ENCODE results near the gene PTPRF. TPM values are rescaled to one million over a fixed set of nuclear protein-coding genes. Genes with fewer than 3 reads are reported as not detected.

PTPRF gene
- total RNA-seq, 2 donors from 2014 or later = 37.4 to 63.1 TPM

GRCh38 chr1:43614211-43614610, 83.5 kb downstream of the PTPRF start:
- ATAC-seq (no peak), DNase-seq (no peak)
- intact Hi-C loops (cut with DNase I) = no loop called here

- intact Hi-C loops (cut with DNase I) = no loop called here
- ATAC-seq (no peak), DNase-seq (no peak)
These were observed 84.2 kb downstream of the PTPRF start for GRCh38 chr1:43614891-43615290.

GRCh38 chr1:43616383-43616782, 85.7 kb downstream of the PTPRF start:
- intact Hi-C loops (cut with DNase I) = no loop called here
- DNase-seq (no peak), ATAC-seq (no peak)

GRCh38 chr1:43617011-43617410, 86.3 kb downstream of the PTPRF start:
- ATAC-seq = no peak
- DNase-seq = no peak
- intact Hi-C loops (cut with DNase I) = no loop called here

- DNase-seq = no peak
- intact Hi-C loops (cut with DNase I) = no loop called here
- no peak for ATAC-seq
These were observed 87.0 kb downstream of the PTPRF start for GRCh38 chr1:43617668-43618067.

GRCh38 chr1:43618521-43619313, 88.0 kb downstream of the PTPRF start:
- intact Hi-C loops (cut with DNase I) = no loop called here
- no peak for ATAC-seq

GRCh38 chr1:43619314-43619790, 88.7 kb downstream of the PTPRF start:
- no peak for ATAC-seq

More at GRCh38 chr1:43618521-43619313, 88.0 kb downstream of the PTPRF start:
- DNase-seq = no peak

GRCh38 chr1:43619996-43620920, 89.6 kb downstream of the PTPRF start:
- intact Hi-C loops (cut with DNase I) = no loop called here
- ATAC-seq = no peak
- DNase-seq = no peak

More at GRCh38 chr1:43619314-43619790, 88.7 kb downstream of the PTPRF start:
- DNase-seq = no peak
- intact Hi-C loops (cut with DNase I) = no loop called here

GRCh38 chr1:43620956-43621355, 90.3 kb downstream of the PTPRF start:
- ATAC-seq (no peak), DNase-seq (no peak)
- intact Hi-C loops (cut with DNase I) = no loop called here

GRCh38 chr1:43621386-43621785, 90.7 kb downstream of the PTPRF start:
- ATAC-seq = no peak
- intact Hi-C loops (cut with DNase I) = no loop called here
- DNase-seq = no peak

- ATAC-seq = no peak
- DNase-seq = no peak
- intact Hi-C loops (cut with DNase I) = no loop called here
These were observed 91.2 kb downstream of the PTPRF start for GRCh38 chr1:43621861-43622260.

- intact Hi-C loops (cut with DNase I) = no loop called here
- no peak for DNase-seq
These were observed 91.8 kb downstream of the PTPRF start for GRCh38 chr1:43622471-43622870.

GRCh38 chr1:43622901-43623780, 92.5 kb downstream of the PTPRF start:
- ATAC-seq (no peak), DNase-seq (no peak)
- intact Hi-C loops (cut with DNase I) = no loop called here

More at GRCh38 chr1:43622471-43622870, 91.8 kb downstream of the PTPRF start:
- no peak for ATAC-seq

- ATAC-seq = no peak
- no peak for DNase-seq
- intact Hi-C loops (cut with DNase I) = no loop called here
These were observed 94.5 kb downstream of the PTPRF start for GRCh38 chr1:43625063-43625780.

GRCh38 chr1:43632135-43632670, 101.5 kb downstream of the PTPRF start:
- intact Hi-C loops (cut with DNase I) = no loop called here
- no peak for DNase-seq
- ATAC-seq = no peak

GRCh38 chr1:43634721-43635120, 104.0 kb downstream of the PTPRF start:
- ATAC-seq = no peak
- intact Hi-C loops (cut with DNase I) = no loop called here
- DNase-seq = no peak

GRCh38 chr1:43636006-43636641, 105.4 kb downstream of the PTPRF start:
- ATAC-seq = no peak
- intact Hi-C loops (cut with DNase I) = no loop called here
- no peak for DNase-seq

- ATAC-seq (no peak), DNase-seq (no peak)
- intact Hi-C loops (cut with DNase I) = no loop called here
These were observed 106.6 kb downstream of the PTPRF start for GRCh38 chr1:43637267-43637666.
